SH-SY5Y (cell line): ENCODE data around the gene EIF4G3.

Source experiments
- GATA2 ChIP-seq: IDR thresholded peaks from 2 replicates; pipeline ENCODE4 v1.6.1; 2011; ENCODE audit warnings: mild to moderate bottlenecking, low read depth, low read length
- GATA3 ChIP-seq: IDR thresholded peaks from 2 replicates; pipeline ENCODE4 v1.6.1; 2011; ENCODE audit warnings: low read depth, mild to moderate bottlenecking, low read length, moderate library complexity

- TF ChIP-seq GATA2, result no peak
- no peak for TF ChIP-seq GATA3
Measured at GRCh38 chr1:20935717-20936116, 241.0 kb downstream of the EIF4G3 start.
